ENCODE data around the gene ASNS. TPM values are rescaled to one million over a fixed set of nuclear protein-coding genes. Genes with fewer than 3 reads are reported as not detected.
A peak's percentile ranks its signal among the peaks of the same experiment; 100 is the strongest.

Gene ASNS
- total and polyA plus RNA-seq, 11 donors: 5.3 to 18.6 (median 10.1) TPM

DNA sequence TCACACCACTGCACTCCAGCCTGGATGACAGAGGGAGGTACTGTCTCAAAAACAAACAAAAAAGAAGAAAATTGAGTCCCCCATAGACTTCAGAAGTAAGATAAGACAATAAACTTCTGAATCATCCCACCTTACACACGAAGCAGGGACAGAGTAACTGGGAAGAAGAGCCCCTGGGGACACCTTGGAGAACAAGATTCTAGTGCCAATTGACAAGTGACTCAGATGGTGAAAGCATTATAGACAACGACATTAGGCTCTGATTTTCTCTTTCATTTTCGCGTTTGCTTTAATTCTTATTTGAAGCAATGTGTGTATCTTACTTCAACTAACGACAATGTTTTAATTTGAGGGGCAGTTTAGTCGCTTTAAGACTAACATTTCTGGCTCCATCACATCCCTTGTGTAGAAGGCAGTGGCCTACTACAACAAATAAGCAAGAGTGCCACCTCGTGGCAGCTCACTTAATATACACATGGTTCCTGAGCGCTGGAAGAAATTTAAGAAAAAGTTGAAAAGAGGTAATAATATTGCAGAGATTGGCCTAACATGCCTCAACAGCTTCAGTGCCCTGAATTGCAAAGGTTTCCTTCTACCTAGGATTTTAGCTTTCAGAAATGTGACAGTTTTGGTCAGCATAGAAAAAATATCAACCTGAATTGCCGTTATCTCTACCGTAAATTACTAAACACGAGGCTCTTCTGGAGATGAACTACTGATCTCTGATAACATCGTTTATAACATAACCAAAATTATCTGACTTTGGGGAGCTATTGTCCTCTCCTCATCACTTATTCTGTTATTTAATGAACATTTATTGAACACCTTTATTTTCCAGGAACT is 36.7 kb downstream of the ASNS start:
- TF ChIP-seq, protein P1, sequence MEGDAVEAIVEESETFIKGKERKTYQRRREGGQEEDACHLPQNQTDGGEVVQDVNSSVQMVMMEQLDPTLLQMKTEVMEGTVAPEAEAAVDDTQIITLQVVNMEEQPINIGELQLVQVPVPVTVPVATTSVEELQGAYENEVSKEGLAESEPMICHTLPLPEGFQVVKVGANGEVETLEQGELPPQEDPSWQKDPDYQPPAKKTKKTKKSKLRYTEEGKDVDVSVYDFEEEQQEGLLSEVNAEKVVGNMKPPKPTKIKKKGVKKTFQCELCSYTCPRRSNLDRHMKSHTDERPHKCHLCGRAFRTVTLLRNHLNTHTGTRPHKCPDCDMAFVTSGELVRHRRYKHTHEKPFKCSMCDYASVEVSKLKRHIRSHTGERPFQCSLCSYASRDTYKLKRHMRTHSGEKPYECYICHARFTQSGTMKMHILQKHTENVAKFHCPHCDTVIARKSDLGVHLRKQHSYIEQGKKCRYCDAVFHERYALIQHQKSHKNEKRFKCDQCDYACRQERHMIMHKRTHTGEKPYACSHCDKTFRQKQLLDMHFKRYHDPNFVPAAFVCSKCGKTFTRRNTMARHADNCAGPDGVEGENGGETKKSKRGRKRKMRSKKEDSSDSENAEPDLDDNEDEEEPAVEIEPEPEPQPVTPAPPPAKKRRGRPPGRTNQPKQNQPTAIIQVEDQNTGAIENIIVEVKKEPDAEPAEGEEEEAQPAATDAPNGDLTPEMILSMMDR (IDR thresholded peaks at IDR 0.05): peak; percentile 48 to 74 (median 62)
- no peak for TF ChIP-seq POLR2A (IDR thresholded peaks at IDR 0.05)
- H3K4me3 ChIP-seq: no peak overlapping the region
- intact Hi-C loops (cut with DNase I): loop anchor here (1.0 to 10.0 kb wide), 5 partner anchors 338 to 733 kb away; no protein-coding TSS in a partner anchor
- no peaks in the 10 kb centered on the region for H3K36me3 ChIP-seq
- H3K27ac ChIP-seq: no peak overlapping the region
- DNase-seq (peak in 4 of 5 donors; percentile 25 to 69 (median 46)), ATAC-seq (peak in 3 of 4 donors; percentile 57 to 71 (median 61))
- H3K9me3 ChIP-seq: no peaks in the 10 kb centered on the region
- no peaks in the 10 kb centered on the region for H3K4me1 ChIP-seq
- peaks cover 0 to 44% (median 4%) of the 10 kb centered on the region in 9 donors for H3K27me3 ChIP-seq
- WGBS, 4 donors: 28 to 30% (median 29%) methylated on average over 12 of the region's 12 CpGs

DNA sequence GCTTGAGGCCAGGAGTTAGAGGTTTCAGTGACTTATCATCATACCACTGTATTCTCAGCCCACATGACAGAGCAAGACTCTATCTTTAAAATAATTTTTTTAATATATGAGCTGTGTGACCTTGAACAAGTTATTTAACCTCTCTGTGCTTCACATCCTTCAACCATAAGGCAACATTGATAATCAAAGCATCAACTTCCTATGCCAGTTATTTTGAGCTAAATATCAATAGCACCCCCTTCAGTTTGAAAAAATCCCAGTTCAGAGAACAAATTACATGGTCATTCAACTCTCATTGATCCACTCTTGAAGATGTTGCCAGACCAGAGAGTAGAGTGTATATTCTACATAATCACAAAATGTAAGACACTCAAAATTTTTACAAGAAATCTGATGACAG is 53.0 kb downstream of the ASNS start:
- Histone ChIP-seq H3K4me3 (no peak overlapping the region), H3K36me3 (no peaks in the 10 kb centered on the region), H3K9me3 (no peaks in the 10 kb centered on the region), H3K4me1 (no peaks in the 10 kb centered on the region), H3K27me3 (no peaks in the 10 kb centered on the region), H3K27ac (no peak overlapping the region)
- no peak for ATAC-seq
- DNase-seq: no peak
- TF ChIP-seq POLR2A (IDR thresholded peaks at IDR 0.05): no peak
- TF ChIP-seq, protein P1 (IDR thresholded peaks at IDR 0.05): no peak
- intact Hi-C loops (cut with DNase I): no loop called here

DNA sequence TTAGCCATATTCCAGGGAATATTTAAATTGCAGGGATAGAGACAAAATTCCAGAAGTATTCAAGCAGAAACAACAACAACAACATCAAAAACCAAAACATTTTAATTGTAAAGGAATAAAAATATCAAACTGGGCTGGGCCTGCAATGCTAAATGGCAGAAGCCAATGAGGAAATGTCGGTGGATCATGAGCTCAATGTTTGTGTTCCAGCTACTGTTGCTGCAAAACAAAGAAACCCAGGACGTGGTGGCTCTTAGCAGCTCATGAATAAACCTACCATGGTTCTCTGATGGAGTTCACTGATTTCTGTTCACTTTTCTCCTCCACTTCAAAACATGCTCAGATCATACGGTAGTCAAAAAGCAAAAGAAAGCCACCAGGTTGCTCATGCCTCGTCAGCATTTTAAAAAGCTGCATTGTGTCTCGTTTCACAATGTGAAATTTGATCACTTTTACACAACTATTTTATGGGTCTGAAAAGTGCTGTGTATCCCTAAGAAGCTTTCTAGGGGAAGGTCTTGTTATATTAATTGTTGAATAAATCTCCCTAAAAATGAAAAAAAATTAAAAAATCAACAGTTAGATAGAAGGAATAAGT is 54.0 kb downstream of the ASNS start:
- TF ChIP-seq POLR2A (IDR thresholded peaks at IDR 0.05): no peak
- TF ChIP-seq, protein P1 (IDR thresholded peaks at IDR 0.05): no peak
- ATAC-seq (no peak), DNase-seq (no peak)
- Histone ChIP-seq H3K4me1 (no peaks in the 10 kb centered on the region), H3K27me3 (no peaks in the 10 kb centered on the region), H3K36me3 (no peaks in the 10 kb centered on the region), H3K9me3 (no peaks in the 10 kb centered on the region), H3K27ac (no peak overlapping the region), H3K4me3 (no peak overlapping the region)
- 51 to 67% (median 63%) methylated on average over 5 of the region's 5 CpGs for WGBS, 4 donors
- intact Hi-C loops (cut with DNase I): no loop called here

Other genes starting within 250 kb of the ASNS start
- gene TAC1, start 140.3 kb downstream of the ASNS start, total RNA-seq: not detected
- under 1 TPM in 1 of 2 donors, not detected in 1; 0.84 TPM for gene TAC1, start 140.3 kb downstream of the ASNS start, polyA plus RNA-seq
- gene OCM2, start 117.8 kb upstream of the ASNS start, total RNA-seq: not detected
- not detected for gene OCM2, start 117.8 kb upstream of the ASNS start, polyA plus RNA-seq
- gene LMTK2, start 234.5 kb upstream of the ASNS start, total RNA-seq: 10 to 100 TPM; 18.8 to 58.3 (median 34.5) TPM
- 10 to 100 TPM in 1 of 2 donors, 1 to 10 TPM in 1; 6.3 to 10.1 TPM for gene LMTK2, start 234.5 kb upstream of the ASNS start, polyA plus RNA-seq